SK-N-SH treated with all-trans-retinoic acid at 6 μM for 48 hours (cell line): ENCODE data around the gene SMYD3.

ENCODE experiments used
- ATAC-seq: fragments of 200-7000 bp; cut with Tn5 transposase; 3 replicates; pipeline ENCODE4 v1.9.1; 2020; ENCODE audit warnings: mild to moderate bottlenecking, moderate library complexity
- ARNTL ChIP-seq: fragments of 450-650 bp; formaldehyde crosslinking; IDR thresholded peaks from 2 replicates; pipeline ENCODE4 v1.5.0; 2020; ENCODE audit warnings: low read depth, mild to moderate bottlenecking, moderate library complexity, borderline replicate concordance
- POU6F1 ChIP-seq: fragments of 250-450 bp; sonication (Bioruptor Pico); IDR thresholded peaks from 2 replicates; pipeline ENCODE4 v1.8.0; 2021; ENCODE audit warnings: low read depth, mild to moderate bottlenecking, moderate library complexity, borderline replicate concordance
- PPARA ChIP-seq: fragments of 250-450 bp; sonication (Bioruptor Pico); IDR thresholded peaks from 2 replicates; pipeline ENCODE4 v1.5.0; 2020; ENCODE audit warnings: mild to moderate bottlenecking, borderline replicate concordance
- RARB ChIP-seq: fragments of 250-450 bp; sonication (Bioruptor Pico); IDR thresholded peaks from 2 replicates; pipeline ENCODE4 v1.8.0; 2021; ENCODE audit warnings: mild to moderate bottlenecking, moderate library complexity
- SNAI2 ChIP-seq: fragments of 250-450 bp; sonication (Bioruptor Pico); IDR thresholded peaks from 2 replicates; pipeline ENCODE4 v1.5.0; 2020; ENCODE audit warnings: mild to moderate bottlenecking, moderate library complexity
- TCF4 ChIP-seq: fragments of 250-450 bp; sonication (Bioruptor Pico); IDR thresholded peaks from 2 replicates; pipeline ENCODE4 v1.8.0; 2021; ENCODE audit warnings: mild to moderate bottlenecking, moderate library complexity, borderline replicate concordance
- TOX ChIP-seq: fragments of 250-450 bp; sonication (Bioruptor Pico); IDR thresholded peaks from 2 replicates; pipeline ENCODE4 v1.8.0; 2021; ENCODE audit warnings: mild to moderate bottlenecking, moderate library complexity, borderline replicate concordance
- TSHZ2 ChIP-seq: fragments of 250-450 bp; sonication (Bioruptor Pico); IDR thresholded peaks from 2 replicates; pipeline ENCODE4 v1.5.0; 2020; ENCODE audit warnings: mild to moderate bottlenecking, moderate library complexity
- ZC3H10 ChIP-seq: fragments of 250-450 bp; sonication (Bioruptor Pico); IDR thresholded peaks from 2 replicates; pipeline ENCODE4 v1.5.1; 2021; ENCODE audit warnings: mild to moderate bottlenecking, moderate library complexity
- ZFP30 ChIP-seq: fragments of 450-650 bp; formaldehyde crosslinking; IDR thresholded peaks from 2 replicates; pipeline ENCODE4 v1.5.0; 2022; ENCODE audit warnings: mild to moderate bottlenecking, moderate library complexity
- ZNF8 ChIP-seq: fragments of 450-650 bp; formaldehyde crosslinking; IDR thresholded peaks from 2 replicates; pipeline ENCODE4 v1.5.0; 2020; ENCODE audit warnings: mild to moderate bottlenecking, moderate library complexity
- TF ChIP-seq, protein P1 (sequence below): fragments of 250-450 bp; sonication (Bioruptor Pico); IDR thresholded peaks from 2 replicates; pipeline ENCODE4 v1.5.1; 2021; ENCODE audit warnings: mild to moderate bottlenecking, moderate library complexity

Gene SMYD3

GRCh38 chr1:246351721-246352120 lies 155.4 kb downstream of the SMYD3 start (continued):
- TF ChIP-seq TSHZ2 (CRISPR knock-in tag) = no peak
- TF ChIP-seq, all 23 proteins: peak for 0

DNA sequence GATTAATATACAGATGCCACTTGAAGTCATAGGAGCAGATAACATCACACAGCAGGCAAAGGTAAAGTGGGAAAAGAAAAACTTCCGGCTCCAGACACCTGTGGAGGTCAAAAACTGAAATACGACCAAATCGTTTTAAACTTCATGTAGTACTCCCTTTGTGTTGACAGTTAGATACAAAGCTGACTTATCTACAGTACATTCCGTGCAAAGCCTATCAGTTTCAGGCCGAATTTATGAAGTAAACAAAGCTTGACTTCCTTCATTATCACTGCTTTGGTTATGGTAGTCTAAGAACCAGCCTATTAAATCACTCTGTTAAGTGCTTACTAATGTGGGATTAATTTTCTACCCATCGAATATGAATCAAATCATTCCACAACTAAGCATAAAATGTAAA lies 156.3 kb downstream of the SMYD3 start:
- no peak for TF ChIP-seq POU6F1 (CRISPR knock-in tag)
- ATAC-seq = no peak

- ATAC-seq = no peak
Observed at GRCh38 chr1:246343937-246344336, 163.1 kb downstream of the SMYD3 start.

DNA sequence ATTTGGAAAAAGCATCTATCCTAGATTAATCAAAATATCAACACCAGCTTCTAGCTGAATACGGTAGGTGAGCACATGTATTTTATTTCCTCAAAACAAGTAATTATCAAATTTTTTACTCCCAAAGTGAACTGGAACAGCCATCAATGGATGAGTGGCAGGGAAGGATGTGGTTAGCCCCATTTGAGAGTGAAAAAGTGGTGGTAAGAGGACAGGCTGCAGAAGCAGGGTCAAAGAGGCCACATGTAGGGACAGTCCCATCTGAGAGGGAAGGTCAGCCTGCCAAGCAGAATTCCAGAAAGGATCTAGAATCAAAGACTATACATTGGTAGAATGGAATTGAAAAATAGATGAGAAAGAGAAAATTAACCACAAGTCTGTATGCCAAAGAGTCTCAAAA lies 163.8 kb downstream of the SMYD3 start:
- ATAC-seq = no peak

More at GRCh38 chr1:246343937-246344336, 163.1 kb downstream of the SMYD3 start:
- TF ChIP-seq POU6F1 (CRISPR knock-in tag) (no peak), ZFP30 (CRISPR knock-in tag) (no peak), SNAI2 (no peak)
- TF ChIP-seq, all 23 proteins: peak for 0

DNA sequence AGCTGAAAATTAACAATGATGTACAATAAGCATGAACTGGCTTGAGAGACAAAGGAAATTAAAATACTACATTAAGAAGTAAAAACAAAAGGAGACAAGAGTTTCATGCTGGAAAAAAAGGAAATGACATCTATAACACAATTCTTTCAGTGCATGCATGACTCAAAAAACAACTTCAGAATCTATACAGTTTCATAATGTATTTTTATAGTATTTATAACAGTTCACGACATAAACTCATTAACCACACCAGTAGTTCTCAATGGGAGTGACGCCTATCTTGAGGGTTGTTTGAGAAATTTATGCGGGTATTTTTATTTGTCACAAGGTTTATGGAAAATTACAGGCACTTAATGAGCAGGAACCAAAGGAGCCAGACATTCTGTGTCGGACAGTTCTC lies 168.5 kb downstream of the SMYD3 start:
- ATAC-seq = no peak
- TF ChIP-seq ZFP30 (CRISPR knock-in tag) (no peak), POU6F1 (CRISPR knock-in tag) (no peak), ZNF8 (CRISPR knock-in tag) (no peak), TCF4 (CRISPR knock-in tag) (no peak), RARB (CRISPR knock-in tag) (no peak), ARNTL (CRISPR knock-in tag) (no peak), SNAI2 (no peak), TOX (no peak), ZC3H10 (no peak), TSHZ2 (CRISPR knock-in tag) (no peak)
- TF ChIP-seq, protein P1, sequence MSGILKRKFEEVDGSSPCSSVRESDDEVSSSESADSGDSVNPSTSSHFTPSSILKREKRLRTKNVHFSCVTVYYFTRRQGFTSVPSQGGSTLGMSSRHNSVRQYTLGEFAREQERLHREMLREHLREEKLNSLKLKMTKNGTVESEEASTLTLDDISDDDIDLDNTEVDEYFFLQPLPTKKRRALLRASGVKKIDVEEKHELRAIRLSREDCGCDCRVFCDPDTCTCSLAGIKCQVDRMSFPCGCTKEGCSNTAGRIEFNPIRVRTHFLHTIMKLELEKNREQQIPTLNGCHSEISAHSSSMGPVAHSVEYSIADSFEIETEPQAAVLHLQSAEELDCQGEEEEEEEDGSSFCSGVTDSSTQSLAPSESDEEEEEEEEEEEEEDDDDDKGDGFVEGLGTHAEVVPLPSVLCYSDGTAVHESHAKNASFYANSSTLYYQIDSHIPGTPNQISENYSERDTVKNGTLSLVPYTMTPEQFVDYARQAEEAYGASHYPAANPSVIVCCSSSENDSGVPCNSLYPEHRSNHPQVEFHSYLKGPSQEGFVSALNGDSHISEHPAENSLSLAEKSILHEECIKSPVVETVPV (CRISPR knock-in tag) = no peak

More for the DNA sequence above, 163.8 kb downstream of the SMYD3 start:
- no peak for TF ChIP-seq ZNF8 (CRISPR knock-in tag)
- TF ChIP-seq PPARA (CRISPR knock-in tag) = no peak
- no peak for TF ChIP-seq TSHZ2 (CRISPR knock-in tag)
- no peak for TF ChIP-seq ZFP30 (CRISPR knock-in tag)
